Fibroblast of pulmonary artery (primary cell): ENCODE data around the gene ALOXE3.

Experiments used
- DNase-seq: peaks from one replicate; pipeline ENCODE4 v3.0.0-alpha.2; 2010; ENCODE audit warnings: low read depth
- H3K4me3 ChIP-seq: replicated peaks from 2 replicates; pipeline ENCODE4 v1.5.1; 2011; ENCODE audit warnings: low read depth, mild to moderate bottlenecking, control low read depth, low read length, moderate library complexity
- TF ChIP-seq, protein P1 (sequence below): IDR thresholded peaks from 2 replicates; pipeline ENCODE4 v1.5.1; 2011; ENCODE audit warnings: mild to moderate bottlenecking, control low read depth, low read length, inconsistent platforms; ENCODE audit errors: missing control alignments

ALOXE3 gene

DNA sequence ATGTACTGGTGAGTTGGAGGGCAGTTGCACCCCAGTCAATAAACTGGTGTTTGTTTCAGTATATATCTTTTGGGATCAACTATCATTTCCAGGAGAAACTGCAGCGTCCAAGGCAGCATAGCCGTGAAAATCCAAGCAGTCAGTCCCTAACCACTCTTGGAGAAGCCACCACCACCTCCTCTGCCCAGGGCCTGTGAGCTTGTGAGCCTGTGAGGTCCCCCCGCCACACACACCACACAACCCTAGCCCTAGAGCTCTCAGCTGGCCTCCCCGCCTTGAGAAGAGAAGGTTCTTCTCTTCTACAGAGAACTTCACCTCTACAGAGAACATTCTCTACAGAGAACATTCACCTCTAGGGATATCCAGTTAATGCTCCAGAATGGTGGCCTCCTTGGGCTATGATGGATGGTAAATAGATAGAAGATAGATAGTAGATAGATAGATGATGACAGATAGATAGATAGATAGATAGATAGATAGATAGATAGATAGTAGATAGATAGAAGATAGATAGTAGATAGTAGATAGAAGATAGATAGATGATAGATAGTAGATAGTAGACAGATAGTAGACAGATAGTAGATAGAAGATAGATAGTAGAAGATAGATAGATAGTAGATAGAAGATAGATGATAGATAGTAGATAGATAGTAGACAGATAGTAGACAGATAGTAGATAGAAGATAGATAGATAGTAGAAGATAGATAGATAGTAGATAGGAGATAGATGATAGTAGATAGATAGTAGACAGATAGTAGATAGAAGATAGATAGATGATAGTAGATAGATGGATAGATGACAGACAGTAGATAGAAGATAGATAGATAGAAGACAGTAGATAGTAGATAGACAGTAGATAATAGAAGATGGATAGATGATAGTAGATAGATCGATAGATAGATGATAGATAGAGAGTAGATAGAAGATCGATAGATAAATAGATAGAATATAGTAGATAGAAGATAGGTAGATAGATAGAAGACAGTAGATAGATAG is 65.8 kb downstream of the ALOXE3 start:
- TF ChIP-seq, protein P1, sequence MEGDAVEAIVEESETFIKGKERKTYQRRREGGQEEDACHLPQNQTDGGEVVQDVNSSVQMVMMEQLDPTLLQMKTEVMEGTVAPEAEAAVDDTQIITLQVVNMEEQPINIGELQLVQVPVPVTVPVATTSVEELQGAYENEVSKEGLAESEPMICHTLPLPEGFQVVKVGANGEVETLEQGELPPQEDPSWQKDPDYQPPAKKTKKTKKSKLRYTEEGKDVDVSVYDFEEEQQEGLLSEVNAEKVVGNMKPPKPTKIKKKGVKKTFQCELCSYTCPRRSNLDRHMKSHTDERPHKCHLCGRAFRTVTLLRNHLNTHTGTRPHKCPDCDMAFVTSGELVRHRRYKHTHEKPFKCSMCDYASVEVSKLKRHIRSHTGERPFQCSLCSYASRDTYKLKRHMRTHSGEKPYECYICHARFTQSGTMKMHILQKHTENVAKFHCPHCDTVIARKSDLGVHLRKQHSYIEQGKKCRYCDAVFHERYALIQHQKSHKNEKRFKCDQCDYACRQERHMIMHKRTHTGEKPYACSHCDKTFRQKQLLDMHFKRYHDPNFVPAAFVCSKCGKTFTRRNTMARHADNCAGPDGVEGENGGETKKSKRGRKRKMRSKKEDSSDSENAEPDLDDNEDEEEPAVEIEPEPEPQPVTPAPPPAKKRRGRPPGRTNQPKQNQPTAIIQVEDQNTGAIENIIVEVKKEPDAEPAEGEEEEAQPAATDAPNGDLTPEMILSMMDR: no peak
- no peak for DNase-seq
- H3K4me3 ChIP-seq: no peak overlapping the region

DNA sequence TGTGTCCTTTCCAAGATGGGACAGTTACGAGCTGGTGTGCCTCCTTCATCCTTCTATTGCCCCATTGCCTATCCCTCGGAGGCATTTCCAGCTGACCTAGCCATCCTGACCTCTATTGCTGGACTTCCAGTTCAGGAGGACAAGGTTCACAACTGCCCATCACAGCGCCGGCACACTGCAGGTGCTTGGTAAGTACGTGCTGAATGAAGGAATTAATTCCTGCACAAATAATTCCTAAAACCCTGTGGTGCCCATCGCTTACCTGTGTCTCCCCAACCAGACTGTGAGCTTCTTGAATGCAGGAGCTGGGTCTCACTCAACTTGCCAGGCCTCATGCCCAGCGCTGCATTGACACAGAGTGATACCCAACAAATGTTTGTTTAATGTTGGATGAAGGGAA is 66.5 kb downstream of the ALOXE3 start:
- H3K4me3 ChIP-seq: no peak overlapping the region
- no peak for DNase-seq
- TF ChIP-seq, protein P1: no peak

DNA sequence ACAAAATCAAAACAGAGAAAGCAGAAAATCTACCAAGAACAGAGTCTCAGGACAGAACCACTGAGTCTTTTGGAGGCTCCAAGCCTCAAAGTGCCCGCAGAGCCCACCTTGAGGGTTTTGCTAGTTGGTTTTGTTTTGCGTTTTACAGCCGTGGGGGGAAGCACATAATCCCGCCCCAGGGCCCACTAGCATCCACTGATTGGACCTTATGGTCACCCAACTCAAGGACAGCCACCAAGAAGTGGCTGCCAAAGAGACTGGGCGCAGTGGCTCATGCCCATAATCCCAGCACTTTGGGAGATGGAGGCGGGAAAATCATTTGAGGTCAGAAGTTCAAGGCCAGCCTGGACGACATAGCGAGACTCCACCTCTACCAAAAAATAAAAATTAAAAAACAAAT is 69.6 kb downstream of the ALOXE3 start:
- no peak for DNase-seq
- no peak overlapping the region for H3K4me3 ChIP-seq
- TF ChIP-seq, protein P1: no peak

DNA sequence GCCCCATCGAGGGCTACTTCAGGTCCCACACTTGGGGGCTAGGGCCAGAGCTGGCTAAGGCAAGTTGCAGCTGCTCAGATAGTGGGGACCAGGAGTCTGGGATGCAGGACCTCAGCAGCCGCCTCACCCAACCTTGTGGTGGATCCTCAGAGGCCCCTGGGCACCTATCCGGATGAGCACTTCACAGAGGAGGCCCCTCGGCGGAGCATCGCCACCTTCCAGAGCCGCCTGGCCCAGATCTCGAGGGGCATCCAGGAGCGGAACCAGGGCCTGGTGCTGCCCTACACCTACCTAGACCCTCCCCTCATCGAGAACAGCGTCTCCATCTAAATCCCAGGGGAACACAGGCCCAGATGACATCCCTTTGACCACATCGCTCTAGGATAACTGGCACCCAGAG is 70.1 kb downstream of the ALOXE3 start:
- TF ChIP-seq, protein P1: no peak
- DNase-seq: no peak
- H3K4me3 ChIP-seq: no peak overlapping the region

DNA sequence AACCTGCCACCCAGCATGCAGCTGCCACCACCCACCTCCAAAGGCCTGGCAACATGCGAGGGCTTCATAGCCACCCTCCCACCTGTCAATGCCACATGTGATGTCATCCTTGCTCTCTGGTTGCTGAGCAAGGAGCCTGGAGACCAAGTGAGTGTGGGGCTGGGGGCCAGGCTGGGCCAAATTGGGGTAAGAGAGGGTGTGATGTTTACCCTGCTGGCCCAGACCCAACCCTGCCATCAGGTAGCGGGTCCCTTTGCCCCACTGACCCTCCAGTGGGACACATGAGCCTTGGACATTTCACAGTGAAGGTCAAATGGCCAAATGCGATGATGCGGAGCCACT is 70.6 kb downstream of the ALOXE3 start:
- H3K4me3 ChIP-seq: no peak overlapping the region
- DNase-seq: no peak
- TF ChIP-seq, protein P1: no peak

DNA sequence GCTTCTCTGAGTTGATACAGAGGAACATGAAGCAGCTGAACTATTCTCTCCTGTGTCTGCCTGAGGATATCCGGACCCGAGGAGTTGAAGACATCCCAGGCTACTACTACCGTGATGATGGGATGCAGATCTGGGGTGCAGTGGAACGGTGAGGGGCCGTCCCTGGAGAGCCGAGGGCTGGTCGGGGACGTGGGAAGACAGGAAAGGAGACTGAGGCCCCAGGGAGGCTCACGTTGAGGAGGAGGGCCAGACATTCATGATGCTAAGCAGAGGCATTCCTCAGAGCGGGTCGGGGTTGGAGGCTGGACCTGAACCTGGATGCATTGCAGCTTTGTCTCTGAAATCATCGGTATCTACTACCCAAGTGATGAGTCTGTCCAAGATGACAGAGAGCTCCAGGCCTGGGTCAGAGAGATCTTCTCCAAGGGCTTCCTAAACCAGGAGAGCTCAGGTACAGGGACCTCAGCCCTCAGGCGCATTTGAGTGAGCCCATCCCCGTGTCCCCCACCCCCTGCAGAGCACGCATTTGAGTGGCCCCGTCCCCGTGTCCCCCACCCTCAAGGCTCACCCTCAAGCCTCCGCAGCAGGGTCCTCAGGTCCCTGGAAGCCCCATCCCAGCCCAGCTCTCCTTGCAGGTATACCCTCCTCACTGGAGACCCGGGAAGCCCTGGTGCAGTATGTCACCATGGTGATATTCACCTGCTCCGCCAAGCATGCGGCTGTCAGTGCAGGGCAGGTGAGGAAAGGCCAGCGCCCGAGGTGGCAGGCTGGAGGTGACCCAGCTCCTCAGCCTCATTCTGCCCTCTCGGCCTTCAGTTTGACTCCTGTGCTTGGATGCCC is 71.2 kb downstream of the ALOXE3 start:
- H3K4me3 ChIP-seq: no peak overlapping the region
- TF ChIP-seq, protein P1: no peak
- no peak for DNase-seq
